T-helper 22 cell (primary cell): ENCODE results near the gene EPRS1.
A peak's percentile ranks its signal among the peaks of the same experiment; 100 is the strongest.
"Not testable (repeated sequence)": the region's sequence is repeated elsewhere in the genome, so short reads cannot be mapped to it uniquely, and the experiment has no call there.

Experiments
- DNase-seq: peaks from one replicate; pipeline ENCODE4 v3.0.0-alpha.2; 2020; ENCODE audit warnings: low read depth

Gene EPRS1

DNA sequence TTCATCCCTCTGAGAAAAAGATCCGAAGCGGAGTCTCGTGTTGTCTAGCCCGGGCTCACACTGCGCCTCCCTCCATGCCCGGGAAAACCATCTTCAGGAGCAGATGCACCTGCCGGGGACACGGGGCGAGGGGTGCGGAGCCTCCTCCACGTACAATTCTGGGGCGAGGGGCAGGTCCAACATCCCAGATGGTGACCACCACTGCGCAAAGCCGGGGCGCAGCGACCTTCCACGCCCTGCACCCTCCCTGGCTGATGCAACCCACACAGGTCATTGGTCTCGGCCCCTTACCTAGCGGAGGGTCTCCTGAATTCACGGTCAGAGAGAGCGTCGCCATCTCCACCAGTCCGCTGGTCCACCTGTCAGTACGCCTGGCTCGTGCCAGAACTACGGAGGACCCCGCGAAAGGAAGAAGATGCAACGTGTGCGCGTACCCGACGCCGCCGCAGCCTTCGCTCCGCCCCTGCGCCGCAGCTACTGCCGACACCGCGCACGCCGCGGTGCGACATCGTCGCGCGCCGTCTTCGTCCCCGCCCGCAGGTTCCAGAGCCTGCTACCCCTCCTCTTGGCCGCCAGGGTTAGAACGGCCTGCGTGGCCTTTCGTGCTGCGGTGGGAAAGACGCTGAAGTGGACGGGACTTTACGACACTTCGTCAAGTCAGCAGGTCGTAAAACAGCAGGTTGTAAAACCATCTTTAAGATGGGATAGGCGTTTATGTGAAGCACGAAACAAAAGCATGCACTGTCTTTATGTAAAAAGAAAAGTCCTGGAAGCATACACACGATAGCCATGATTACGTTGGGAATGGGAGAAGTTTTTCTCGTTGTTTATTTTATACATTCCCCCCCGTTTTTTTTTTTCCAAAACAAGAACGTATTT lies at the start of gene EPRS1:
TSS of gene EPRS1 (minus strand) at position 454 of the 879 bp plus-strand sequence. CDS start at position 337, 117 bp downstream.
- DNase-seq, result peak; percentile 92

DNA sequence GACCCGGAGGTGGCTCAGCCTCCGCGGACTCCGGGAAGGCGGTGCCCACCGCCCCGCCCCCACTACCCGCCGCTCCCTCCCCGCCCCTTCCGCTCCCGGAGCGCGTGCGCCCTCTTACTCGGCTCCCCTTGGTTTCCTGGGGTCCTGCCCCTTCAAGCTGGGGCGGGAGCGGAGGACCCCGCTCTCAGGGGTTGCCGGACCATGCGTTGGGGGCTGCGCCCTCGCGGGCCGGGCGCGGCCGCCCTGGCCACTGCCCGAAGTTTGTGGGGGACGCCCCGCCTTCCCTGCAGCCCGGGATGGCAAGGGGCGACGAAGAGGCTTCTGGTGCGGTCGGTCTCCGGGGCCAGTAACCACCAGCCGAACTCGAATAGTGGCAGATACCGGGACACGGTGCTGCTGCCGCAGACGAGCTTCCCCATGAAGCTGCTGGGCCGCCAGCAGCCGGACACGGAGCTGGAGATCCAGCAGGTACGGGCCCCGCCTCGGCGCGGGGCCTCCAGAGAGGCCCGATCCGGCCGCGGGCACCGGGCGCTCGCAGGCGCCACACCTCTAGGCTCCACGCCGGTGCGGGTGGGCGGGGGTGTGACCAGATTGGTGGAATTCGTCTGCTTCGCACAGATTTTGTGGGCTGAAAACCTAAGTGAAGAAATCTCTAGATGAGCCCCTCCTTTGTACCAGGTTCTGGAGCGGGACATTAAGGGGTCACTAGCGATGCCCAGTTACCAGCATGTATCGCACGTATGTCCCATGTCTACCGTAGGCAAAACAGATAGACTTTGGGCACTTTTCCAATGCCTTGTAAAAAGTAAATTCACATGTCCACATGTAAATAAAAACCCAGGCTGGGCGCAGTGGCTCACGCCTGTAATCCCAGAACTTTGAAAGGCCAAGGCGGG lies 48.0 kb upstream of the EPRS1 start, which contains the start of gene IARS2:
TSS of gene IARS2 (plus strand) at position 117 of the 896 bp plus-strand sequence. CDS start at position 202, 85 bp downstream.
- DNase-seq, result peak; percentile 85

DNA sequence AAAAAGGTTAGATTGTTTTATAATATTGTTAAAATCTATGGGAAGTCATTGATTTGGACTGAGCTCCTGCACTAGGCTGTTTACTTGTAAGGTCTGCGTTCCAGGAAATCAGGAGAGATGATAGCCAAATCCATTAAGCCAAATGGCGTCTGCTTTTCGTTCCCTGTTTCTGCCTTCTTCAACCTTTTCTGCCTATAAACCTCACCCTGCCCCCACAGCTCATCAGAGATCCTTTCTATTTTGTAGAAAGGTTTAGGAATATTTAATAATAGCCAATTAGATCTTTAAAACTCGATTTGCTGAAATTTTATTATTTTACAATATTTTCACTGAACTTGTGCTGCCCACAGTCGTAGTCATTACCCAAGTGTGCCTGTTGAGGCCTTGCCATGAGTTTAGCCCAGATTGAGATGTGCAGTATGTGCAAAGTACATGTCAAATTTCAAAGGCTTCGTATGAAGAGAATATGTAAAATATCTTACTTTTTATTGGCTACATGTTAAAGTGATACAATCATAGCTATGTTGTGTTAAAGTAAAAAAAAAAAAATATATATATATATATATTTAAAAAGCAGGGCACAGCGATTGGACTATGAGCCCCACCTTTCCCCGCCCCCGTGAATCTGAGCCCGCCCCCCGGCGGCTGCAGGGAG lies 47.2 kb upstream of the EPRS1 start:
- no peak for DNase-seq

DNA sequence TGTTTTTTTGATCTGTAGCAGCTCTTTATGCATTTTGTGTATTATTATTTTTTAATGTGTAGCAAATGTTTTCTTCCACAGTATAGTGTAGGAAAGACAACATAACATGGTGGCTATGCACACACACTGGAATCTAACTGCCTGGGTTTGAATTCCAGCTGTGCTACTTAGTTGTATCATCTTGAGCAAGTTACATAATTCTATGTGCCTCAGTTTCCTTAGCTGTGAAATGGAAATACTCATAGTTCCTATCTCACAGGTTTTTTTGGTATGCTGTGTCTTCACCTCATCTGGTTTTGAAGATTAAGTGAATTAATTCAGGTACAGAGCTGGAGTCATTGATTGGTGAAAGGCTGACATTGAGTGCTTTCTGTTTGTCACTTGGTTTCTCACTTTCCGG lies 46.4 kb upstream of the EPRS1 start:
- no peak for DNase-seq

DNA sequence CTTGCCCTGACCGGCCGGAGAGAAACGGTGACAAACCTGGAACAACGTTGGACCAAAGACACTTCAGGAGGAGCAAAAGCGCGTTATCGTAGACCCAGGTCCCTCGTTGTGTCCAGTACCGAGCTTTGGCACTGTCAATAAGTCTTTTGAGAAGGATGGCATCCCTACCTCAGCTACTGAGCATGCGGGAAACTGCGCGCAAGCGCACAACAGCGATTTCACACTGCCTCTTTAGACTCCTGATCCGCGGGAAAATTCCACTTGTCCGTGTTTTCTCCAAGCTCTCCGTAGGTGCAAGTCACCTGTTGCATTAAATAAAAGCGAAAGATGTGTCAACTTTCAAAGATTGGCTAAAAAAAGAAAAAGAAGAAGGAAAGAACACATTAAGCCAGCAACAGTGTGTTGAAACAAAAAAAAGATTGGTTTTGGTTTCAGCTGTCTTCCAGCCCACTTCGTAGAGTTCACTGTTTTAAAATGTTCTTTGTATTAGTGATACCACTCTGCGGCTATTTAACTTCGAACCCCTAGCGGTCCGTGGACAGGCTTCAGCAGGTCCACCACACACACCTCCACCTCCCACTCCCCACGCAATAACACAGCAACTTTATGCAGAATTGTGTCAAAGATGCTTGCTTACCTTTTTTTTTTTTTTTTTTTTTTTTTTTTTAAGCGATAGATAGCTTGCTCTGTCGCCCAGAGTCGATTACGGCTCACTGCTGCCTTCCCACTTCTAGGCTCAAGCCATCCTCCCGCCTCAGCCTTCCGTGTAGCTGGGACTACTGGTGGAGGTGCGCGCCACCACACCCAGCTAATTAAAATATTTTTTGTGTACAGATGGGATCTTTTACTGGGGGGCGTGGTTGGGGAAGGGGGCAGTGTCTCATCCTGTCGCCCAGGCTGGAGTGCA lies 43.6 kb upstream of the EPRS1 start, which contains the start of gene BPNT1:
TSS of gene BPNT1 (minus strand) at position 139 of the 907 bp plus-strand sequence. CDS start 9,942 bp downstream, outside the sequence.
- DNase-seq, result peak; percentile 92

DNA sequence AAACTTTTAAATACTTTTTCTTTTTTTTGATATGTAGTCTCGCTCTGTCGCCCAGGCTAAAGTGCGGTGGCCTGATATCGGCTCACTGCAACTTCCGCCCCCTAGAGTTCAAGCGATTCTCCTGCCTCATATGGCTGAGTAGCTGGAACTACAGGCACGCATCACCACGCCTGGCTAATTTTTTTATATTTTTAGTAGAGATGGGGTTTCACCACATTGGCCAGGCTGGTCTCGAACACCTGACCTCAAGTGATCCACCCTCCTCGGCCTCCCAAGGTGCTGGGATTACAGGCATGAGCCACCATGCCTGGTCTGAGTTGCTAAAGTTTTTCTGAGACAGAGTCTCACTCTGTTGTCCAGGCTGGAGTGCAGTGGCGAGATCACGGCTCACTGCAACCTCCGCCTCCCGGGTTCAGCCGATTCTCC lies 40.0 kb upstream of the EPRS1 start:
- not testable (repeated sequence) for DNase-seq

DNA sequence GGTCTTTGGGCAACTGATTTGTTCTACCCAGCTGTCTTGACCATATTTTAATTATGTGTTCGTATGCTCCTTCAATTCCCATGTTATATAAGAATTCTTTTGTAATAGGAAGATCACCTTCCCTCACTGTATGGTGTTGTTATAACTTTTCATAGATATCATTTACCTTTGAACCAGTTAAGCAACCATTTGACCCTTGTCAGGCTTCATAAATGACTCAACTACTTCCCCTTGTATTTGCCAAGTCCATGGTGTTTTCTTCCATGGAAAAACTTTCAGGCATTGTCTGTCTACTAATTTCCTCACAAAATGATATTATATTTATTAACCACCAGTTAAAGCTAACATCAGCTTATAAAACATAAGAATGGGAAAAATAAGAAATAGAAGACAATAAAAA lies 38.2 kb upstream of the EPRS1 start:
- no peak for DNase-seq

DNA sequence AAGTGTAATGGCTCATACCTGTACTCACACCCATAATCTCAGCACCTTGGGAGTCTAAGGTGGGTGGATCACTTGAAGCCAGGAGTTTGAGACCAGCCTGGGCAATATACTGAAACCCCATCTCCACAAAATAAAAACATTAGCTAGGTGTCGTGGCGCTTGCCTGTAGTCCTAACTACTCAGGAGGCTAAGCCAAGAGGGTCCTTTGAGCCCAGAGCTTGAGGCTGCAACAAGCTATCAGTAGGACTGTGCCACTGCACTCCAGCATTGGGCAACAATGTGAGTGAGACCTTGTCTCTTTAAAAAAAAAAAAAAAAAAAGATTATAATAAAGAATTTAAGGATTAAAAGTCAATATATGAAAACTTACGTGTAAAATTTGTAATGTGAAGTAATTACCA lies 31.6 kb upstream of the EPRS1 start:
- DNase-seq, result no peak

DNA sequence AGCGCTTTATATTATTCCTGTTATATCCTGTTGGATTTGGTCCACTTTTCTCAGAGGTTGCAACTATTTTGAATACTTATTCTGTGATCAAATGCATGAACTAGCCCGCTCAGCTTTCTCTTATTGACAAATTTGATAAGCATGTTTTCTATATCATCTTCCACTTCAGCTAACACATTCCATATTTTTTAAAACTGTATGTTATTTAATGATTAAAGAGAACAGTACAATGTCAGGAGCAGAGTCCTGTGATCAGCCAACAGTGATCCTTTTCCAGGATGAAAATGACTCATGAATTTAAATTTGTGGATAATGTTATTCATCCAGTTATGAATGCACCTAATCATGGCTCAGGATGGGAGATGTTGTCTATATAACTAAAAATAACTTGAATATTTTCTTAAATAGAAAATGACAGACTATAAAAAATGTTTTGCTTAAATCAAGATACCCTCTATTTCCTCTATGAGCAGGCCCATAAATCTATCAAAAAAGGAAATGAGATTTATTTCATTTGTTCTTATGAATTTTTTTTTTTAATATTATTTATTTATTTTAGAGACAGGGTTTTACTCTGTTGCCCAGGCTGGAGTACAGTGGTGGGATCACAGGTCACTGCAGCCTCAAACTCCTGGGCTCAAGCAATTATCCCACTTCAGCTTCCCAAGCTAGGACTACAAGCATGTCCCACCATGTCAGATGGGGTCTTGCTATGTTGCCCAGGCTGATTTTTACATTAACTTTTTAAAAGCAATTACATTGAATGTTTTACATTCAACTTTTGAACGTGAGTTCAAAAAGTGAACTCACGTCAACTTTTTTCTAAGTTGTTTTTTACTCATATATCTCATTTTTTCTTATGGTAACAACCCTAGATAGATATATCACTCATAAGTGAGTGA lies 30.8 kb upstream of the EPRS1 start:
- DNase-seq, result no peak

DNA sequence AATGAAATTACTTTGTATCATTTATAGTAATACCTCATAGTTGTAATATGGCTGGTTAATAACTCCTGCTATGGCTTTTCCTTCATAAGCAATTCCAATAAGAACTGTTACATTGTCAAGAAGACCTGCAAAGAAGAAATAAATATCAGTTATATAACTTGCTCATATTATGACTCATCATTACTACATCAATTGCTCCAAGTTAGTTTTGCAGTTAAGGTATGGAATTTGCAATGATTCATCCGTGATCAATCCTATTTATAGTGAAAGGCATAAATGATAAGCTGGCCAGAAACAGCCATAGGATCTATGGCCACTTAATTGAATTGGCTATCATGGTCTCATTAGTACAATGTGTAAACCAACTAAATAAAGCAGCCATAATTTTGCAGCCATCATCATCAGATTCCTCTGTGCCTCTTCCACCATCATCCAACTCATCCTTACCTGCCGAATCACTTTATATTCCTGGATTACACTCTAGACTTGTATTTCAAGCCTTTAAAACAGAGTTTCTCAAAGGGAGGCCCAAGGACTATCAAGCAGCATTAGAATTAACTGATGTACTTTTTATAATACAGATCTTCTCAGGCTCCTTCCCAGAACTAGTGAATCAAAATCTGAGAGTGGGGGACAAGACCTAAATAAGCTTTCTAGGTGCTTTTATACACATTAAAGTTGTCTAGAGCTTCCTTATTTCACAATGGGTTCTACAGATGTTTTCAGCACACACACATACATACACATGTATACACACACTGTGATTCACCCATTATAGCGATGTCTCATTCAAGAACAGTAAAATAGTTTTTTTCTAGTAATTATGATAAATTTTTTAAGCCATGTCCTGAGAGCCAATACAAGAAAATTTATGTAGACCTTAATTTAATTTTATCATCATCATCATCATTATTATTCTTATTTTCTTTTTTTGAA lies 21.2 kb upstream of the EPRS1 start:
- DNase-seq, result no peak

DNA sequence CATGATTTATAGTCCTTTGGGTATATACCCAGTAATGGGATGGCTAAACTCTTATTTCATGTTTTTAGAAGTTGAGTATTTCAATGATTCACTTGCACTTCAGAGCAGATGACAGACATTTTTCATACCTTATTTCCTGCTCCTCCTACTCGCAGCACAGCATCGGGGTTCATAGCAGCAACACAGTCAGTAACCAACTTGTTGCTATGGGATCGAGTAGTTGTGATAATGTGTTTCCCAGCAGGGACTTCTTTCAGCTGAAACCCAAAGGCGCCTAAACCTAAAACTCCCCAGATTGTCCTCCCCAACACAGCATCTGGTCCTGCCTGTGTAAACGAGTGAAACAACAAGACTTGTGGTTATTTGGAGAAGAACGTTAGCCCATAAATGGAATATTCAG lies 16.3 kb upstream of the EPRS1 start:
- DNase-seq, result no peak

DNA sequence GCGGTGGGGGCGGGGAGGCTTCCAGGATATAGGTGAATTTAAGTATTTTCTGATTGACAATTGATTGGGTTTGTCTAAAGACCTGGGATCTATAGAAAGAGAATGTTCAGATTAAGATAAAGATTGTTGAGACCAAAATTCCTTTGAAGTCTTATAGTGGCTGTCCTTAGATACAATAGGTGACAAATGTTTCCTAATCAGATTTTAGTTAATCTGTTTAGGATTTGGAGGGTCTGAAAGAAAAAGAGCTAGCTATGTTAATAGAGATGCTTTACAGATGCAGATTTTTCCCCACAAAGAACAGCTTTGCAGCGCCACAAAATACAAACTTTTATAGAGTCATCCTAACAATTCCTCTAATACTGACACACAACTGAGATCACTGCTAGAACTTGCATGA lies 14.6 kb upstream of the EPRS1 start:
- no peak for DNase-seq

DNA sequence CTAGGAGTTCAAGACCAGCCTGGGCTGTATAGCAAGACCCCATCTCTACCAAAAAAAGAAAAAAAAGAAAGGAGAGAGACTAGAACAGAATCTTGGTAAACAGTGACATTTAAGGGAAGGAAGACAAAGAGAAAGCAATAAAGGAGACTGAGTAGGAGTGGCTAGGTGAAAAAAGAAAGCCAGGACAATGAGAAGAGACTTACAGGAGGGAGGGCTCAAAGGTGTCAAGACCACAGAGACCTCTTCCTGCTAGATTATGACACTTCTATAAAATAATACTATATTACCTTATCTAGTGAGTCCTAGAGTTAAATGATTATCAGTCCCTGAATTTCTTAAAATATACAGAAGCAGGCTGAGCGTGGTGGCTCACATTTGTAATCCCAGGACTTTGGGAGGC lies 10.1 kb upstream of the EPRS1 start:
- no peak for DNase-seq

DNA sequence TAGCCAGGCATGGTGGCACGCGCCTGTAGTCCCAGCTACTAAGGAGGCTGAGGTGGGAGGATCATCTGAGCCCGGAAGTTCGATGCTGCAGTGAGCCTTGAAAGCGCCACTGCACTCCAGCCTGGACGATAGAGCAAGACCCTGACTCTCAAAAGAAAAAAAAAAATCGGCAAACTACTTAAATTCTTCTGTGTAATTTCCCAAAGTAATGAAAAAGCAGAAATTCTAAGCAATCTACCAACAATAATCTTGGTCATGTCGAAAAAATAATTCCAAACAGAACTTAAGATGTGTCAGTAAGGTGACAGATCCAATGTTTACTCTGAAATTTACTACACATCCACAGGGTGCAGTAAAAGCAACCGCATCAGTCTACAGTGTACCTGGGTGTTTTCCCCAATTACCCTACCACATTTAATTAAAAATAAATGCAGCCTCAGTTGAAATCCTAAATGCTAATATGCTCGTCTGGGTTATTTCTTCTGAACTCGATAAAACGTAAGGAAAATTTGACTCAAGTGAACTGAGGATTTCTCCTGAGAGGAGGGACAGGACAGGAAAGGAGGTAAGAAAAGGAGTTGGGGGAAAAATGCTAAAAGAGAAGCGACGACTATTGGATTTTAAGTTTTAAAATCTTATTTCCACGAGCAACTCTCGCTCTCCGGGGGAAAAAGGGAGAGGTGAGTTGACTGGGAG lies 801 bp downstream of the EPRS1 start:
- no peak for DNase-seq

DNA sequence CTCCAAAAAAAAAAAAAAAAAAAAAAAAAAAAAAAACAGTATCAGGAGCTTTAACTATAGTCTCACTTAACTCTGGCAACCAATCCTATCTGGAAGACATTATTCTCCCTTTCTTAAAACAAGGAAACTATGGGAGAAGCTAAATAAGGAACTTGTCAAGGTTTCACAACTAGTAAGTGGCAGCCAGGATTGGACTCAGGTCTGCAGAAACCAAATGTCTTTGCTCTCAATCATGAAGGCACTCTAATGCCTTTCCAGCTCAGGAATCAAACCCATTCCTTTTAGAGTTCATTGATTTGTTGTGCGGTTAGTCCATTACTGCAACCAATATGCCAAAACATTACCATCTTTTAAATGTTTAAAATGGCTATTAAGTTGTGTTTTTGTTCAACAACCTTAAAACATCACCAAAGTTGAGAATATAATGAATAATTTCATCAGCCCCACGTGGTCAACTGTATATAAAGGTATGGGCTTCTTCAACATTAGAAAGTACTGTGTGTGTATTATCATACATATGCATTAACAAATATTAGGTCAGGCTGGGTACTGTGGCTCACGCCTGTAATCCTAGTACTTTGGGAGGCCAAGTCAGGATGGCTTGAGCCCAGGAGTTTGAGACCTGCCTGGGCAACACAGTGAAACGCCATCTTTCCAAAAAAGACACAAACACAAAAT lies 1.5 kb downstream of the EPRS1 start:
- DNase-seq, result no peak

DNA sequence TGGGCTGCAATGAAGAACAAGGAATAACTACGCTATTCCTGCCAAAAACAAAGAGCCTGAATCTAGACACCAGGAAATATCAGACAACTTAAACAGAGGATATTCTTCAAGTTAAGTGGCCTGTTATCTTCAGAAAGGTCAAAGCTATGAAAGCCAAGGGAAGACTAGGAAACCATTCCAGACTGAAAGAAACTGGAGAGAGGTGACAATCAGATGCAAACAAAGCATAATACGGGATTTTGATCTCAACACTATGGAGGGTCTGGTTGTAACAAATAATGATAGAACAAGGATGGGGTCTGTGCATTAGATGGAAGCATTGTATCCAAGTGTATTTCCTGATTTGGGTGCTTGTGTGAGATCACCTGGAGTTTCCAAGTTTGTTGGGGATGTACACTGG lies 2.7 kb downstream of the EPRS1 start:
- DNase-seq, result no peak

DNA sequence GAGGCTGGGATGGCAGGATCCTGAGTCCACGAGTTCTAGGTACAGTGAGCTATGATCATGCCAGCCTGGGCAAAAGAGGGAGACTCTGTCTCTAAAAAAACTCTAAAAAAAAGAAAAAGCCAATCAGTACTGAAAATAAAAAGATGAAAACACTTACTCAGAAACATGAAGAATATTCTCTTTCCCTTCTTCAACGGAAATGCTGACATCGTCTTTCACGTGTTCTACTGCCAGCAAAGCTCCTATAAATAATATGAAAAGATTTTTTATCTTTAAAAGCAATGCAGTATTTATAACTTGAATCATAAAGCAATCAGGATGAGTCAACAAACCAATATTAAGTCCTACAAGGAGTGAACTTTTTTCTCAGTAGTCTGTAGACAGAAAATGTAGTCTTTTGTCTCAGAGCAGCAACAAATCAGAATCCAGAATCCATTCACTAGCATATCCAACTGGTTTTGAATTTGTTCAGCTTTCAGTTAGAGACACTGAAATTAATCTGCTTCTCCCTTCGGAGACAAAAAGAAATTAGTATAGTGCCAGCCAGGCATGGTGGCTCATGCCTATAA lies 6.2 kb downstream of the EPRS1 start:
- DNase-seq, result no peak
